HG03045 (cell line): ENCODE measurements around the gene ADIRF.
"Not testable (repeated sequence)": the region's sequence is repeated elsewhere in the genome, so short reads cannot be mapped to it uniquely, and the experiment has no call there.

Experiments used
- ATAC-seq: cut with Tn5 transposase; IDR thresholded peaks from one replicate; pipeline ENCODE4 v1.9.1; 2021; ENCODE audit warnings: mild to moderate bottlenecking, moderate library complexity; ENCODE audit not compliant: unreplicated experiment

The ADIRF gene

DNA sequence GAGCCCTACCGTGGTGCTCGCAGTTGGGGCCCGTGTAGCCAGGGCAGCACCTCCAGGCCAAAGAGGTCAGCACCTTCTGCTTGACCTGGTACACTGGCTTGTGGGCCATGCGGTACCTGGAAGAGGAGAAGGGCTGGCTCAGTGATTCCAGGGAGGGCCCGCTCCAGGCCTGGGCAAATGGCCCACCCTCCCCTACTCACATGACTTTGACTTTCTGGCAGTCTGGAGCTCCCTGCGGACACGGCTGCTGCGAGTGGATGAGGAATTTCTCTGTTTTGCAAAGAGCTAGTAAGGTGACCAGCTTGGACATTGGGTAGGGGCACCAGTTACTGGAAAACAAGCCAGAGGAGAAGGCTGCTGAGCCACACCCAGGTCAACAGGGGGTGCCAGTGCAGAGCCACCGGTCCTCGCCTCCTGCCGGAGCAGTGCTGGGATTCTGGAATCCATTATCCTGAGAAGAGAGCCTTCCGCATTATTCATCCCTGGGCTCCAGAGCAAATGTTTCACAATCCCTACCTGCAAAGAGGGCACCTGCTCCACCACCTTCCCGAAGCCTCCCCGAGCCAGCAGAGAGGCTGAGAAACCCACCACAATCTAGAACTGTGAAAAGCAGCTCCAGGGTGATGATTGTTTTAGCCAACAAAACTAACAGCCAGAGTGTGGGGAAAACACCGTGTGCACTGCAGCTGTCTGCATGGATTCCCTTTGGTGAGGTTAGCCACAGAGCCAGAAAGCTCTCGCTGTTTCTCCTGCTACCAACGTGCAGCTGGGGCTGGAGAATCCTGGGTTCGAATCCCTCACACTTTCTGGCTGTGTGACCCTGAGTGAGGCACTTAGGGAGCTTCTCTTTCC, 22.7 kb upstream of the ADIRF start:
- no peak for ATAC-seq

DNA sequence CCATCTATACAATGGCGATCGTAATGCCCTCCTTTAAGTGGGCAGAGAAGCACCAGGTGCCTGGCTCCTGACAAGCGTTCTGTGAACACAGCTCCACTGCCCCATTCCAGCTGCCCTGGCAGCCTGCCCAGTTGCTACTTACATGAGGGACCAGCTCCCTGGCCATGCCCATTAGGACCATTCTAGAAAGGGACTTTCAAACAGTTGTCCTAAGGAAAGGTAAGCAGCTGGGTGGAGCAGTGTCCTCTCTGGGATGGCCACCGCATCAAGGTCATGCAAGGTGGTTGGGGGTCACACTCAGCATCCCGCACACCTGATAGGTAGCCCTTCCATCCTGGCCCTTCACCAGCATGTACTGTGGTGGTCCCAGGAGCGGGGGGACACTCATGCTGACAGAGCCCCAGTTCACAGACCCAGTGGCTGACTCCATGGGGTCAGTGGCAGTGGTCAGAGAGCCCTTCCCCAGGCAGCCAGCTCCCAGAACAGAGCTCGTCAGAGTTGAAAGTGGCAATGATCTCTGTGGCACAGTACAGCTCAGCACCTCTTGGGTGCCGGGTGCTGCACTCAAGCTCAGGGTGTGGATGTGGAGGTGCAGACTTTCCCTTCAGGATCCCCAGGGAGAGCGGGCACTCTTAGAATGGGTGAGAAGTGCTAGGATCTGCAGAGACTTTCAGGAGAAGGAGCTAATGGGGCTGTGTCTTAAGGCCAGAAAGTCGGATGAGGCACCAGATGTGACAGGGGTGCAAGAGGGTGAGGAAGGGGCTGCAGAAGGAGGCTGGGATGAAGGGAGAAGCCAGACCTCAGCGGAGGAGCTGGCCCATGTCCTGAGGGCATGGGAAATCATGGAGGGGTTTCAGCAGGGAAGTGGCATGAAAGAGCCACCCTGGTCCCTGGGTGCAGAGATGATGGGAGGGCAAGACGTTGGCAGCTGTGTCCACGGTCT, 21.8 kb upstream of the ADIRF start:
- no peak for ATAC-seq

- not testable (repeated sequence) for ATAC-seq
These were observed 20.5 kb upstream of the ADIRF start for GRCh38 chr10:86947806-86948205.

DNA sequence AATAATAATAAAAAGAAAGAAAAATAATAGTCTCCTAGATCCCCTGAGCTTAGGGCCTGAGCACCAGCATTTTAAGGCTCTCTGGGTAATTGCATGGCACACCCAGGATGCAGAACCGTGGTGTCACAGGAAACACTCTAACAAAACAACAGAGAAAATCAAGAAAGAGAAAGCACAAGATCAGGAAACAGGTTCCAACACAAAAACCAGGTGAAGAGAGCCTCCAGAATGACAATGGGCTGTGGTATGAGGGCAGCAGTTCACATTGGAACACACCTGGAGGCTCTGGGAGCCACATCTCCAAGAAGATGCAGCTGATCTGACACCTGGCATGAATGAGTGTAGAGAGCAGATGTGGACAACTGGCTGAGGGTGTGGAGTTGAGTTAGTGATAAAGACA, 17.9 kb upstream of the ADIRF start:
- no peak for ATAC-seq

DNA sequence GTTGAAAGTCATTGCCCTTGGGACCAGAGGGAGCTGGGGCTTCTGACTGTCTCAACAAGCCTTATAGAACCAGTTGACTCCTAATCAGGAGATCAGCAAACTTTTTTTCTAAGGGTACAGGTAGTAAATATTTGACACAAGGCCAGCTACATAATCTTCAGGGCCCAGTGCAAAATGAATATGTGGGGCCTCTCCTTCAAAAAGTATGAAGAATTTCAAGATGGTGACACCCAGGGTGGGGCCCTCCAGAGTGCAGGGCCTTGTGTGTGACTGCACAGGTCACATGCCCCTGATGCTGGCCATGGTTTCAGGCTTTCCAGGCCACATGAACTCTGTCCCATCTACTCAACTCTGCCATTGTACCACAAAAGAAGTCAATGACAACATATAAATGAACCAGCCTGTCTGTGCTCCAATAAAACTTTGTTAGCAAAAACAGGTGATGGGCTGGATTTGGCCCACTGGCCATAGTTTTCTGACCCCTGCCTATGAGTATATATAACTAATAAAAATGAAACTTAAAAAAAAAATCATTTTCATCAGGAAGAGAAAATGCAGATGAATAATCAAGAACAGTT, 17.0 kb upstream of the ADIRF start:
- no peak for ATAC-seq

DNA sequence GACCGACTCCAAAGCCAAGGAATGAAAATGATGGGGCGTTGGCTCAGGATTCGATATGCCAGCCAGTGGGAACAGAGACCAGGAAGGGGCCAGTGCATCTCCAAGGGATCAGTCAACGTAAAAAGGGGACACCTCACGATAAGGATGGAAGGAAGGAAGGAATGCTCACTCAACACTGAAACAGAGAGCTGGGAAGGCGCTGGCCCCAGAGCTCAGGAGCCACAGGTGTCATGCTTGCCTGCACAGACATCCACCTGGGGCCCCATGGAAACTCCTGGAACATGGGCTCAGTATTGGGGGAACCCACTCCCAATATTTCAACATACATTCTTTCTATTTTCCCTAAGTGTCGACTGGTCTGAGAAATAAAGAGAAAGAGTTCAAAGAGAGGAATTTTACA, 16.2 kb upstream of the ADIRF start:
- ATAC-seq: no peak

DNA sequence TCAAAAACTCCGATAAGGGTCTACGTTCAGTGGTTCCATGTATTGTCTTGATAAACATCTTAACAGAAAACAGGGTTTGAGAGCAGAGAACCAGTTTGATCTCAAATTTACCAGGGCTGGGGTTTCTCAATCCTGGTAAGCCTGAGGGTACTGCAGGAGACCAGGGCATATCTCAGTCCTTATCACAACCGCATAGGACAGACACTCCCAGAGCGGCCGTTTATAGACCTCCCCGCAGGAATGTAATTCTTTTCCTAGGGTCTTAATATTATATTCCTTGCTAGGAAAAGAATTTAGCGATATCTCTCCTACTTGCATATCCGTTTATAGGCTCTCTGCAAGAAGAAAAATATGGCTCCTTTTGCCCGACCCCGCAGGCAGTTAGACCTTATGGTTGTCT, 15.6 kb upstream of the ADIRF start:
- not testable (repeated sequence) for ATAC-seq

- no peak for ATAC-seq
These were observed 14.3 kb upstream of the ADIRF start for GRCh38 chr10:86953747-86954680.

DNA sequence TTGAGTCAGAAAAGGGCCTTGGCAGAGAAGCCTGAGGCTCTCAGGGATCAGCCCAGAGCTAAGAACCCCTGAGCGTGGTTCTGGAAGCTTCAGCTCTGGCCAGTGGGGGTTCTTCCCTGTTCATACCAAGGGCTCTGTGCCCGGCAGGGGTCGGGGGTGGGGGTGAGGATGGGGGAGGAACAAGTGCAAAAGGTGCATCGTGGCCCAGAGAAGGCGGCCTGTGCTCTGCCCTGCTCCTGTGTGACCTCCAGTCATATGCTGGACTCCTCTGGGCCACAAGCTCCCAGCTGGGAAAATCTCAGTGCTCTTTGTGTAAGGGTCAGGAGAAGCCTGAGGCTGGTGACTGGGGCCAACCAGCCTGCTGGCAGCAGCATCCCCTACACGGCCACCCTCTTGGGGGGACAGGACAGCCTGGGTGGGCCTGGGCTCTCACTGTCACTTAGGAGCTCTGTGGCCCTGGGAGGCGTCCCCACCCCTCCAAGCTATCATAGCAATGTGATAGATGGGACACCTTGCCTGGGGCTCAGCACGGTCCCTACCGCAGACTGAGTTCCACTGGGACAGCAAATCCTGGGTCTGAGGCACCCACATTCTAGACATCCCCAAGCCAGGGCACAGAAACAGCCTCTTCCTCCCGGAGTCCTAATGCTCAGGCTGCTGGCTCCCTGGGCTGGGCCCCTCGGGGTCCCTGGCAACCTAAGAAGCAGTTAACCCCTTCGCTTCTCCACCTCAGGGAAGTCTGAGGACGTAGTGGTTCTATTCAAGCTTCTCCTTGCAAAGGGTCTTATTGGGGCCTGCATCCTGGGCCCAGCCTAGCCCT, 13.4 kb upstream of the ADIRF start:
- no peak for ATAC-seq

DNA sequence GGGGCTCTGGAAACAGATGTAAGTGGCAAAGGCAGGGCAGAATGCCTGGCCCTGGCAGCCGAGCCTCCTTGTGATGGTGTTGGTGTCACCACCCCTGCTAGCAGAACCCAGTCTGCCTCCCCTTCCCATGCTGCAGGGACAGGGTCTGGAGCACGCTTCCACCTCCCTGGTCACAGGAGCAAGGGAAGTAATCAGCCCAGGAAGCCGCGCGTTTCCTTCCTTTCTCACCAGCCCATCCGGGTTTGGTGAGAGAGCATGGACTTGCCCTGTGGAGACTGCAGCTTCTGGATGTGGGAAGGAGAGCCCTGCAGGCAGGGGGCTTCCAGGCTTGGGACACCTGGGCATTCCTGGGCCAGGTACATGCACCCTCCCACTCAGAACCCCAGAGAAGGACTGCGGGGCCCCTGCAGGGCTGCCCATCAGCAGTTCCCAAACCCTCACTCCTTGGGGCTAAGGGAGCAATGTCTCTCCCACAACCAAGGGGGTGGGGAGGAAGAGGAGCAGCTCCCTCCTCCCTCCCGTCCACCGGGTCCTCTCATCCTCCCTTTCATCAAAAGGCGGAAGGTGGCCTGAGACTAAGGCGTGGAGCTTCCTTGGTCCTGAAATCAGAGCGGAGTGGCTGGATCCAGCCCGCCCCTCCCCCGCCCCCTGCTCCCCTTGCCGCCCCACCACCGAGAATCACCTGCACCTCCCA, 12.6 kb upstream of the ADIRF start:
- ATAC-seq: no peak

GRCh38 chr10:86956195-86956847, 12.0 kb upstream of the ADIRF start:
- no peak for ATAC-seq

DNA sequence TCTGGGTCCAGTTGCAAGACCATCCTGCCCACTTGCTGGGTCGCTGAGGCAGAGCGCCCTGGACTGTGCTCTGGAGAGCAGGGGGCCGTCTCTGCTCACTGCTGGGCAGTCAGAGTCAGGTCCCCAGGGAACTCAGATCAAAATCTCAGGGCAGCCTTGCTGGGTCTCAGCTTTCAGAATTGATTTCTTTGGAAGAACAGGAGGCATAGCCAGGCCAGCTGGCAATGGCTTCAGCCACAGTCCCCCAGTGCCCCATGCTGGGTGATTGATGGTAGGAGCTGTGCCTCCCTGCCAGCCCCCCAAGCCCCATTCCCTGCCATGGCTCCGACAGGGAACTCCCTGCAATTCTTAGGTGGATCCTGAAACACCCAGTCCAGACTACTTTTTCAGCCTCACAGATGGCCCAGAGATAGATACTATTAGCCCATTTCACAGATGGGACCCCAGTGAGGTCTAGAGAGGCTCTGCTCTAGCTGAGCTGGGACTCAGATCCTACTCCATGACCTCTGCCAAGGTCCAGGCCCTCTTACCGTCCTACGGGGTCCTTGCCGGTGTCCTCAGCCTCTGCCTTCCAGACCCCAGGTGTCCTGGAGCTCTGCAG, 11.3 kb upstream of the ADIRF start:
- ATAC-seq: no peak

DNA sequence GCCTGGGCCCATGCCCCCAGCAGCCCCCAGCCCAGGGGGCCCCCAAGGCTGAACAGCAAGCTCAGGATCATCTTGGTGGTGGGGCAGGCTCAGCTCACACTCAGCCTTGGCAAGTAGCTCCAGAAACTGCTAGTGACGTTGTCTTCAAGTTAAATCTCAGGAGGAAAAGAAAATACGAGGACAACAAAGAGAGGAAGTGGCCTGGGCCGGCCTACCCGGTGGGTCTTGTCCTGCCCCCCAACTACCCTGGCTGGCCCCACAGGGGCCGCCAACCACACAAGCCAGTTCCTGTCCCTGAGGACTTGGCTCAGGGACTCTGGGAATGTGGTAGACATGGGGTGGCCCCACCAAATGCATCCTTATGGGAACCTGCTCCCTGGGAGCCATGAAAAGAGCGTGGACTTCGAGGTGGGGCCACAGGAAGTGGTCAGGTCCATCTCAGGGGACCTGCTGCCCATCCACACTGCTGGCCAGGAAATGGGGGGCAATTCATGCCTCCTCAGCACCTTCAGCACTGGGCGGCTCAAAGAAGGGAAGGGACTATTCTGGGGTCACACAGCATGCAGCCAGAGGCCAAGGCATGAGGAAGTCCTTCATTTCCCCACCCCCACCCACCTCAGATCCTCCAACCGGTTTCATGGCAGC, 10.7 kb upstream of the ADIRF start, which contains the start of gene MMRN2:
Gene MMRN2 (minus strand): TSS at position 145 of the 645 bp plus-strand sequence. CDS start 74 bp downstream, at position 71.
- no peak for ATAC-seq

DNA sequence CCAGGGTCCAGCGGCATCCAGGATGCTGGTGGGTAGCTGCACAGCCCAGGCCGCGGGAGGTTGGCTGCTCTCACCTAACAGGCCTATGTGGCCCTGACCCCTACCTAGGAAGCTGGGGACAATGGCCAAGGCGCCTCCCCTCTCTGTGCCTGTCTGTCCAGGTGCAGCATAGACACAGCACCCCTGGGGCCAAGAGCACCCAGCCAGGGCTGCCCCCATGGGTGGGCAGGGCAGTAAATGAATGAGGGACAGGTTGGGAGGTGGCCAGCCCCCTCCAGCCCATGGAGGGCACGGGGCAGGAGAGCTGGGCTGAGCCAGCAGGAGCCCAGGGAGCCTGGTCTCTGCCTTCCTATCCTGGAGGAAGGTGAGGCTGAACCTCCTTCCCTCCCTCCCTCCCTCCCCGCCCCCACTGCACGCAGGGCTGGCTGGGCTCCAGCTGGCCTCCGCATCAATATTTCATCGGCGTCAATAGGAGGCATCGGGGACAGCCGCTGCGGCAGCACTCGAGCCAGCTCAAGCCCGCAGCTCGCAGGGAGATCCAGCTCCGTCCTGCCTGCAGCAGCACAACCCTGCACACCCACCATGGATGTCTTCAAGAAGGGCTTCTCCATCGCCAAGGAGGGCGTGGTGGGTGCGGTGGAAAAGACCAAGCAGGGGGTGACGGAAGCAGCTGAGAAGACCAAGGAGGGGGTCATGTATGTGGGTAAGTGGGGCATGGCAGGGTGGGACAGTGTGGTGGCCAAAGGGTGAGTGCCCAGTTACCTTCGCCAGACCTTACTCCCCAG, 10.0 kb upstream of the ADIRF start, which contains the start of gene SNCG:
Gene SNCG (plus strand): TSS at position 484 of the 785 bp plus-strand sequence. CDS start 99 bp downstream, at position 583.
- ATAC-seq: no peak

GRCh38 chr10:86958901-86959736, 9.2 kb upstream of the ADIRF start:
- no peak for ATAC-seq

DNA sequence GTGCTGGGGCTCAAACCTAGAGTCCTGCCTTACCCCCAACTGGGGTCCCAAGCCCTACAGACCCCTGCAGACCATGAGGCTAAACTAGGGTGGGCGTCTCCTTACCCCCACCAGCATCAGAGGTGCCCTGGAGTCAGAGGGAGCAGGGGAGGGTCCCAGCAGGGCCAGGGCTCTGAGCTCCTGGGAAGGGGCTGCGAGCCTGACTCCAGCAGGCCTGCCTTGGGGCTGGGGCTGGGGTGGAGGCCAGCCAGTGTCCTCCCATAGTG, 8.6 kb upstream of the ADIRF start:
- ATAC-seq: no peak
